ENCODE data around the gene SYNGR3.
A peak's percentile ranks its signal among the peaks of the same experiment; 100 is the strongest.

The SYNGR3 gene

DNA sequence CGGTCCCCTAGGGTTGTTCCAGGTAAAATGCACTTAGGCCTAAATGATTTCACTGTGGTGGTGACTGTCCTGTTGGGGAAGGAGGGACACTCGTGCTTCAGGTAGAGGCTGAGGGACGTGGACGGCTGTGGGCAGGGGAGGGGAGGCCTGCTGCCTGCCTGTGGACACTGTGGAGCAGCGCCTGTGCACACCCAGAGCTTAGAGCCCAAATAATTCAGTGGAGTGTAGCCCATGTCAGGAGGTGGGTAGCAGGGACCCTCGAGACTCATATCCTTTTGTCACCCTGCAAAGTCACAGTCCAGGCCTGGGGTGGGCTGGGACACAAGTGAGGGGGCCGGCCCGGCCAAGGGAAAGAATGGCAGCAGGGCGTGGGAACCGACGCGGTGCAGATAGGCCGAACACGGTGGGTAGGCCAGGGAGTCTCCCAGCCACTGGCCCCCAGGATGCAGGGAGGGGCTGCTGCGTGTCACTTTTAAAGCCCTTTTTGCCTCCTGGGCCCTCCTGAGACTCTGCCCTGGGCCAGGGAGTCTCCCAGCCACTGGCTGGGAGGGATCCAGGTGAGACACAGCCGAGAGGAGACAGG lies 36.2 kb downstream of the SYNGR3 start:
- TF ChIP-seq EZH2 (IDR thresholded peaks at IDR 0.05): no peak
- TF ChIP-seq POLR2AphosphoS5 (IDR thresholded peaks at IDR 0.05; ENCODE audit: borderline replicate concordance, low read depth, low read length): no peak
- no peak for TF ChIP-seq FOXP2 (optimal IDR thresholded peaks at IDR 0.05; ENCODE audit: control extremely low read depth, extremely low read length, insufficient read depth)
- H3K4me3 ChIP-seq: peak overlapping the region; percentile 69
- no peaks in the 10 kb centered on the region for H3K36me3 ChIP-seq (ENCODE audit: insufficient read depth, low read length)
- no peak overlapping the region for H3K9ac ChIP-seq (ENCODE audit: insufficient read length)
- DNase-seq (ENCODE audit: low read depth, low spot score): no peak
- H3K27ac ChIP-seq: no peak overlapping the region
- H3K9me3 ChIP-seq (ENCODE audit: low read depth, low read length): no peaks in the 10 kb centered on the region

DNA sequence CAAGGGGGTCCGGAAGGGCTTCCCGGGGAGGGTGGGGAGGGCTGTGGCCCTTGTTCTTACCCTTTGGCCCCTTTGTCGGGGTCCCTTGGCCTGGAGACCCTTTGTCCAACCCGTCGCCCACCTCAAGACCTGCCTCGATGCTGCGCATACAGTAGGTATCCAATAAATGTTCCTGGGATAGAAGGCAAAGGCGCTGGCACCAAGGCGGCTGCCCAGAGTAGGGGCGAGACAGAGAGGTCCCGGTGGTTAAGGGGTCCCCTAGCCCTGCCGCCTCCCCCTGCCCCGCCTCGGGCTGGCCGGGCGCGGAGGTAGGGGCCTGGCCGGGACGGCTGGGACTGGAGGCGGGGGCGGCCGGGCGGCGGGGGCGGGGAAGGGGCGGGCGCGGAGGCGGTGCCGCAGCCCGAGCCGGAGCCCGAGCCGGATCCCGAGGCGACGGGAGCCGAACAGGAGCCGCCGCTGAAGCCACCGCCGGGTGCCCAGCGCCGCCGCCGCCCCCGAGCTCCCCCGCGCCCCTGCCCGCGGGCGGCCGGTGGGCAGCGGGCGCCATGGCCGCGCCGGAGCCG lies 36.8 kb downstream of the SYNGR3 start, which contains the start of gene NHERF2:
Gene NHERF2, plus strand, starts transcription at position 442 of the 563 bp plus-strand sequence. Its CDS starts 104 bp downstream, at position 546.
- Histone ChIP-seq H3K27ac (no peak within 1 kb of the TSS), H3K9ac (ENCODE audit: insufficient read length) (peak within 1 kb of the TSS; percentile 49), H3K9me3 (ENCODE audit: low read depth, low read length) (no peaks in the 10 kb centered on the region), H3K4me3 (peak within 1 kb of the TSS; percentile 78), H3K36me3 (ENCODE audit: insufficient read depth, low read length) (no peaks in the 10 kb centered on the region)
- TF ChIP-seq EZH2 (IDR thresholded peaks at IDR 0.05) (no peak), FOXP2 (optimal IDR thresholded peaks at IDR 0.05; ENCODE audit: control extremely low read depth, extremely low read length, insufficient read depth) (no peak)
- DNase-seq (ENCODE audit: low read depth, low spot score): no peak

DNA sequence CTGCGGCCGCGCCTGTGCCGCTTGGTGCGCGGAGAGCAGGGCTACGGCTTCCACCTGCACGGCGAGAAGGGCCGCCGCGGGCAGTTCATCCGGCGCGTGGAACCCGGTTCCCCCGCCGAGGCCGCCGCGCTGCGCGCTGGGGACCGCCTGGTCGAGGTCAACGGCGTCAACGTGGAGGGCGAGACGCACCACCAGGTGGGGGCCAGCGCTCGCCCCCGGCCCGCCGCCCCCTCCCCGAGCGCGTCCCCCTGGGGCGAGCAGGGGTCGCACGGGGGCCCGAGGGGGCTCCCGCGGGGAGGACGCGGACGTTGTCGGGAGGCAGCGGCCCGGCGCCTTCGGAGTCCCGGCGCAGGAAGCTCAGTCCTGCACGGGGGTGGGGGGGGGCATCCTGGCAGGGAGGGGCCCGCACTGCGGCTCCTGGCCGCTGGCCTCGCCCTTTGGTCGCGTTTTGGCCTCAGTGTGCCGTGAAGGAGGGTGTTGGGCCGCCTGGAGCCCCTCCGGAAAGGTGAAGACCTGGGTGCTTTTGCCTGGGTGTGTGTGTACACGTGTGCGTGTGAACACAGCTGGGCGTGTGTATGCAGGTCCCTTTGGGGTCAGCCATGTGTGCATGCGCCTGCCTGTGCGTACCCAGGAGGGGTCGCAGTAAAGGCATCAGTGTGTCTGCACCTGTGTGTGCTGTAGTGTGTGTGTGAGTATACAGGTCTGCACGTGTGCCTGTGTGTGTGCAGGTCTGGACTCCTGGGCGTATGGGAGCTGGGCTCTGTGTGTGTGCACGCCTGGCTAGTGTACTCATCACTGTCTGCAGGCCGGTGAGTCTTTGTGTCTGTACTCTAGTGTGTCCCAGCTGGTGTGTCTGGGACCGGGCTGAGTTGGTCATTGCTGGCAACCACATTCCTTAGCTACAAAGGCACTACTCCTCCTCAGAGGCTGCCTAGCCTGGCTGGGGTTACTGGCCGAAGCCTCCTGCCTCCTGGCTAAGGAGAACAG lies 37.5 kb downstream of the SYNGR3 start:
- Histone ChIP-seq H3K9me3 (ENCODE audit: low read depth, low read length) (no peaks in the 10 kb centered on the region), H3K27ac (no peak overlapping the region), H3K36me3 (ENCODE audit: insufficient read depth, low read length) (no peaks in the 10 kb centered on the region), H3K9ac (ENCODE audit: insufficient read length) (peak overlapping the region; percentile 49), H3K4me3 (peak overlapping the region; percentile 78)
- TF ChIP-seq POLR2AphosphoS5 (IDR thresholded peaks at IDR 0.05; ENCODE audit: borderline replicate concordance, low read depth, low read length) (no peak), EZH2 (IDR thresholded peaks at IDR 0.05) (no peak), FOXP2 (optimal IDR thresholded peaks at IDR 0.05; ENCODE audit: control extremely low read depth, extremely low read length, insufficient read depth) (no peak)
- no peak for DNase-seq (ENCODE audit: low read depth, low spot score)

DNA sequence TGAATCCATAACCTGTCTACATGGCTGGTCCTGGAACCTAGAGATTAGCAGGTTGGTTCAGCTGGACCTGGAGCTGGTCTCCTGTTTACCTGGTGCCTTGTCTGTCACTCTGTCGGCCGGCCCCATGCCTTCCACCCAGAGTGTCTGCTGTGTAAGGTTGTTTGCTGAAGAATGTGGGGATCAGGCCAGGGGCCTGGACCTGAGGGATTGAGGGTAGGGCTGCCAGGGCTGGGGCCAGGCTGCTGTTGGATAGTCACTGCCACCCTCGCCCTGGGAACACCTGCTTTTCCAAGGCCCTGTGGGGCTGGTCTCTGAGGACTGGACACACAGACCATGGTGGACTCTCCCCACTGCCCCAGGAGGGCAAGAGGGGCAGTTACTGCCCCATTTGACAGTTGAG lies 38.4 kb downstream of the SYNGR3 start:
- no peak for DNase-seq (ENCODE audit: low read depth, low spot score)
- Histone ChIP-seq H3K27ac (no peak overlapping the region), H3K9me3 (ENCODE audit: low read depth, low read length) (no peaks in the 10 kb centered on the region), H3K36me3 (ENCODE audit: insufficient read depth, low read length) (no peaks in the 10 kb centered on the region), H3K9ac (ENCODE audit: insufficient read length) (no peak overlapping the region), H3K4me3 (peak overlapping the region; percentile 78)
- no peak for TF ChIP-seq POLR2AphosphoS5 (IDR thresholded peaks at IDR 0.05; ENCODE audit: borderline replicate concordance, low read depth, low read length)
- no peak for TF ChIP-seq EZH2 (IDR thresholded peaks at IDR 0.05)
- TF ChIP-seq FOXP2 (optimal IDR thresholded peaks at IDR 0.05; ENCODE audit: control extremely low read depth, extremely low read length, insufficient read depth): no peak

DNA sequence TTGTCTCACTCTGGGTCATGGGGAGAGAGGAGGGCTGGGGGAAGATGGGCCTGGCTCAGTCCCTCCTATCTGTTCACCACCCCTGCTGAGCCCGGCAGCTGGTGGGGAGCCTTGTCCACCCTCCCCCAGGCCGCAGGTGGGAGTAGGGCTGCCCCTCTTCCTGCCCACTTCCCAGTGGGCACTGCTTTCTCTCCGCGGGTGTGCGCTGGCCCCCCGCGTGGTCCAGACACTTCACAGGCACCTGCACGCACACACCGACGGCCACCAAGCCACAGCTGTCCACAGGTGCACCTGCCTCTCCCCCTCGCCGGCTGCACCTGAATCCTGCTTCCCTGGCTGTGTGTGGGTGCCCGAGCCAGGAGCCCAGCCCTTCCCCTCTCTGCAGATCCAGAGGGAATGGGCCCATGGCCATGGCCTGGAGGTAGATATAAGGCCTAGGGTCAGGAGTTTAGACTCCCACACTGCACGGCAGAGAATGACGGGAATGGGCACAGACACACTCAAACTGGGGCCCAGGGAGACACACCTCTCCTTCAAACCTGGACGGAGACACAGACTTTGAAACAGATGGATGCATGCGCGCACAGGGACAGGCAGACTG lies 39.0 kb downstream of the SYNGR3 start:
- no peak overlapping the region for H3K9ac ChIP-seq (ENCODE audit: insufficient read length)
- H3K27ac ChIP-seq: no peak overlapping the region
- no peaks in the 10 kb centered on the region for H3K36me3 ChIP-seq (ENCODE audit: insufficient read depth, low read length)
- H3K9me3 ChIP-seq (ENCODE audit: low read depth, low read length): no peaks in the 10 kb centered on the region
- no peak for TF ChIP-seq FOXP2 (optimal IDR thresholded peaks at IDR 0.05; ENCODE audit: control extremely low read depth, extremely low read length, insufficient read depth)
- no peak for TF ChIP-seq EZH2 (IDR thresholded peaks at IDR 0.05)
- no peak for TF ChIP-seq POLR2AphosphoS5 (IDR thresholded peaks at IDR 0.05; ENCODE audit: borderline replicate concordance, low read depth, low read length)
- no peak overlapping the region for H3K4me3 ChIP-seq
- no peak for DNase-seq (ENCODE audit: low read depth, low spot score)

DNA sequence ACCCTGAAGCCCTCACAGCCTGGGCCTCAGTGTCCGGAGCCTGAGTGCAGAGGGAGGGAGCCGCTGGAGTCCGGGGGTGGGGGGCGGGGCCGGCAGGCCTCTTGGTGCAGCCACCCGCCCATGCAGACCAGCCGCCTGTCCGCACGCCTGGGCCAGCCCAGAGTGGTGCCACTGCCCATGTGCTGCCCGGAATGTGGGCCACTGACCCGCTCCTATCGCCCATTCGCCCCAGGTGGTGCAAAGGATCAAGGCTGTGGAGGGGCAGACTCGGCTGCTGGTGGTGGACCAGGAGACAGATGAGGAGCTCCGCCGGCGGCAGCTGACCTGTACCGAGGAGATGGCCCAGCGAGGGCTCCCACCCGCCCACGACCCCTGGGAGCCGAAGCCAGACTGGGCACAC lies 39.6 kb downstream of the SYNGR3 start:
- H3K36me3 ChIP-seq (ENCODE audit: insufficient read depth, low read length): no peaks in the 10 kb centered on the region
- no peak overlapping the region for H3K9ac ChIP-seq (ENCODE audit: insufficient read length)
- no peak for TF ChIP-seq FOXP2 (optimal IDR thresholded peaks at IDR 0.05; ENCODE audit: control extremely low read depth, extremely low read length, insufficient read depth)
- TF ChIP-seq EZH2 (IDR thresholded peaks at IDR 0.05): no peak
- TF ChIP-seq POLR2AphosphoS5 (IDR thresholded peaks at IDR 0.05; ENCODE audit: borderline replicate concordance, low read depth, low read length): no peak
- no peak overlapping the region for H3K4me3 ChIP-seq
- DNase-seq (ENCODE audit: low read depth, low spot score): no peak
- no peak overlapping the region for H3K27ac ChIP-seq
- H3K9me3 ChIP-seq (ENCODE audit: low read depth, low read length): no peaks in the 10 kb centered on the region

DNA sequence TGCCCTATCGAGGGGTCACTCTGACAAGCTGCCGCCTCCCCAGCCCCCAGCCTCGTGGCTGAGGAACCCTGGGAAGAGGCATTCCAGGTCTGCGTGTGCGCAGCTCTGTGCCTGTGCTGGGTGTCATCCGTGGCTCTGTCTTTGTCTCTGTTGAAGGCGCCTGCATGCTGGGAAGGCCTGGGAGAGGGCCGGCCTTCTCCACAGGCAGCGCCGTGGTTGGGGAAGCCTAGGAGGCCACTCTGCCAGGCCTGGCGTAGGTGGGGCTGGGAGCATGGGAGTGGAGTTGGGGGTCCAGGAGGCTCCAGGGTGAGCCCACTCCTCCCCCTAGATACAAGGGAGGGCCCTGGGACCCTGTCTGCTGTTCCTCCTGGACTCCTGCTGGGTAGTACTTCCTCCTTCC lies 40.3 kb downstream of the SYNGR3 start:
- DNase-seq (ENCODE audit: low read depth, low spot score): no peak
- no peak for TF ChIP-seq EZH2 (IDR thresholded peaks at IDR 0.05)
- no peak for TF ChIP-seq POLR2AphosphoS5 (IDR thresholded peaks at IDR 0.05; ENCODE audit: borderline replicate concordance, low read depth, low read length)
- no peak for TF ChIP-seq FOXP2 (optimal IDR thresholded peaks at IDR 0.05; ENCODE audit: control extremely low read depth, extremely low read length, insufficient read depth)
- Histone ChIP-seq H3K9ac (ENCODE audit: insufficient read length) (no peak overlapping the region), H3K4me3 (no peak overlapping the region), H3K36me3 (ENCODE audit: insufficient read depth, low read length) (no peaks in the 10 kb centered on the region), H3K27ac (peak overlapping the region; percentile 80; the same call in 1 of the 2 replicates), H3K9me3 (ENCODE audit: low read depth, low read length) (no peaks in the 10 kb centered on the region)

DNA sequence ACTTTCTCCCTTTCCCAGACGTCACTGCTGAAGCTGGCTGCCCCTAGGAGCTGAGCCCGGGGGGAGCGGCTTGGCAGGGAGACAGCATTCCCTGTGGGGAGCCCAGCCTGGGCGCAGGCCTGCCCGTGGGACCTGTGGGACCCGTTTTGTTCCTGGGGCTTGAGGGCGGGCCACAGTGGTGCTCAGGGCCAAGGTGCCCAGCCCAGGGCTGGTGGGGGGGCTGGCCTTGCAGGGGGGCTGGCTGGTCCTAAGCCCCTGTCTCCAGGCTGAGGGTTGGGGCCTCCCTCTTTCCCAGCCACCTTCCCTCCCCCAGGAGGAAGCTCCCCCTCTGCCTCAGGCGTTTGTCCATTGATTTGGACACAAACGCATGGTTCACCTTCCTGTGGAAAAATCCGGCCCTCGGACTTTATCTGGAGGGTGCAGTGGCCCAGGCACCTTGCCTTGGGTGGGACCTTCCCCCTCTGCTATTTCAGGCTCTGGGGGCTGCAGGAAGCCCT lies 41.4 kb downstream of the SYNGR3 start:
- H3K27ac ChIP-seq: peak overlapping the region; percentile 80
- H3K4me3 ChIP-seq: no peak overlapping the region
- no peak overlapping the region for H3K9ac ChIP-seq (ENCODE audit: insufficient read length)

More for the DNA sequence above, 41.4 kb downstream of the SYNGR3 start:
- TF ChIP-seq EZH2 (IDR thresholded peaks at IDR 0.05) (no peak), POLR2AphosphoS5 (IDR thresholded peaks at IDR 0.05; ENCODE audit: borderline replicate concordance, low read depth, low read length) (no peak), FOXP2 (optimal IDR thresholded peaks at IDR 0.05; ENCODE audit: control extremely low read depth, extremely low read length, insufficient read depth) (no peak)
- Histone ChIP-seq H3K36me3 (ENCODE audit: insufficient read depth, low read length) (no peaks in the 10 kb centered on the region), H3K9me3 (ENCODE audit: low read depth, low read length) (no peaks in the 10 kb centered on the region)
- DNase-seq (ENCODE audit: low read depth, low spot score): no peak
